CD14-positive monocyte (primary cell): ENCODE measurements around the gene FANCI. TPM values are rescaled to one million over a fixed set of nuclear protein-coding genes. Genes with fewer than 3 reads are reported as not detected.

Experiments used
- DNase-seq, 3 donors: peaks; one replicate each; pipeline ENCODE4 v3.0.0-alpha.2; 2011 to 2022
- H2AFZ ChIP-seq: 2 replicates; pipeline ENCODE4 v1.6.0; 2012; ENCODE audit warnings: mild to moderate bottlenecking, low read depth, low read length, inconsistent platforms; ENCODE audit not compliant: insufficient read depth, poor library complexity, severe bottlenecking
- H3K27ac ChIP-seq, 2 donors: 1 replicate in 1 of 2; 2 replicates in 1 of 2; pipeline ENCODE4 v1.5.1; 2012 to 2013; ENCODE audit warnings: low read length in 2 of 2, control low read depth in 1 of 2, inconsistent platforms in 1 of 2, low read depth in 1 of 2, mild to moderate bottlenecking in 1 of 2
- H3K27me3 ChIP-seq, 2 donors: one replicate each; pipeline versions ENCODE4 v1.6.0 to v1.6.1; 2011 to 2013; ENCODE audit warnings: low read length in 2 of 2; ENCODE audit not compliant: control insufficient read depth in 2 of 2, insufficient read depth in 2 of 2
- H3K36me3 ChIP-seq, 2 donors: replicated peaks in 1 of 2; 1 replicate in 1 of 2; 2 replicates in 1 of 2; pipeline versions ENCODE4 v1.5.1 to v1.6.1; 2012 to 2013; ENCODE audit warnings: low read length in 2 of 2, control low read depth in 1 of 2, inconsistent platforms in 1 of 2, mild to moderate bottlenecking in 1 of 2; ENCODE audit not compliant: insufficient read depth in 2 of 2, control insufficient read depth in 1 of 2
- H3K4me1 ChIP-seq, 2 donors: 1 replicate in 1 of 2; 2 replicates in 1 of 2; pipeline versions ENCODE4 v1.5.1 to v1.6.1; 2012 to 2013; ENCODE audit warnings: low read length in 2 of 2, control low read depth in 1 of 2, inconsistent platforms in 1 of 2, mild to moderate bottlenecking in 1 of 2, moderate library complexity in 1 of 2; ENCODE audit not compliant: insufficient read depth in 2 of 2, control insufficient read depth in 1 of 2
- H3K4me2 ChIP-seq: replicated peaks from 2 replicates; pipeline ENCODE3; 2012; ENCODE audit warnings: low read length, moderate library complexity, mild to moderate bottlenecking; ENCODE audit not compliant: poor library complexity, severe bottlenecking; ENCODE audit errors: extremely low read depth
- H3K4me3 ChIP-seq, 3 experiments: fragments of 200-600 bp in 1 of 3; sonication (generic) in 1 of 3; replicated peaks in 1 of 3; 1 replicate in 2 of 3; 2 replicates in 1 of 3; pipeline ENCODE4 v1.5.1; 2011 to 2013; ENCODE audit warnings: low read length in 3 of 3, mild to moderate bottlenecking in 3 of 3, control low read depth in 2 of 3, low read depth in 2 of 3, inconsistent platforms in 1 of 3, moderate library complexity in 1 of 3
- H3K79me2 ChIP-seq: 2 replicates; pipeline ENCODE4 v1.6.0; 2012; ENCODE audit warnings: mild to moderate bottlenecking, control low read depth, inconsistent platforms, low read length, moderate library complexity; ENCODE audit not compliant: insufficient read depth
- H3K9ac ChIP-seq: 2 replicates; pipeline ENCODE4 v1.6.0; 2017; ENCODE audit warnings: low read length, mild to moderate bottlenecking; ENCODE audit not compliant: insufficient read depth, poor library complexity, severe bottlenecking
- H3K9me3 ChIP-seq, 2 donors: replicated peaks in 1 of 2; 1 replicate in 1 of 2; 2 replicates in 1 of 2; pipeline versions ENCODE4 v1.5.1 to v1.6.1; 2012 to 2013; ENCODE audit warnings: low read length in 2 of 2, control low read depth in 1 of 2; ENCODE audit not compliant: control insufficient read depth in 1 of 2, insufficient read depth in 1 of 2
- H4K20me1 ChIP-seq: 2 replicates; pipeline ENCODE4 v1.6.0; 2012; ENCODE audit warnings: mild to moderate bottlenecking, low read length, control low read depth, moderate library complexity; ENCODE audit not compliant: insufficient read depth
- H3K27ac Mint-ChIP-seq, 7 donors: one replicate each; pipeline ENCODE4 v1.8.0; 2020; ENCODE audit warnings: mild to moderate bottlenecking in 7 of 7, mixed read lengths in 7 of 7, moderate library complexity in 6 of 7, inconsistent platforms in 2 of 7
- H3K27me3 Mint-ChIP-seq, 3 donors: one replicate each; pipeline ENCODE4 v1.8.0; 2021 to 2022; ENCODE audit warnings: low read depth in 3 of 3, mild to moderate bottlenecking in 3 of 3, mixed read lengths in 3 of 3, moderate library complexity in 3 of 3, inconsistent platforms in 1 of 3
- H3K36me3 Mint-ChIP-seq, 2 donors: one replicate each; pipeline ENCODE4 v1.8.0; 2020; ENCODE audit warnings: mixed read lengths in 2 of 2, inconsistent platforms in 1 of 2, mild to moderate bottlenecking in 1 of 2
- H3K4me1 Mint-ChIP-seq: one replicate; pipeline ENCODE4 v1.8.0; 2020; ENCODE audit warnings: mild to moderate bottlenecking, mixed read lengths
- H3K4me3 Mint-ChIP-seq, 2 donors: one replicate each; pipeline ENCODE4 v1.8.0; 2020; ENCODE audit warnings: mild to moderate bottlenecking in 2 of 2, mixed read lengths in 2 of 2, moderate library complexity in 1 of 2
- H3K9me3 Mint-ChIP-seq, 7 donors: one replicate each; pipeline ENCODE4 v1.8.0; 2020 to 2022; ENCODE audit warnings: mixed read lengths in 7 of 7, mild to moderate bottlenecking in 6 of 7, moderate library complexity in 6 of 7, inconsistent platforms in 2 of 7
- CTCF ChIP-seq: fragments of 200-600 bp; IDR thresholded peaks from one replicate; pipeline ENCODE4 v1.8.0; 2022; ENCODE audit warnings: antibody characterized with exemption, mild to moderate bottlenecking
- WGBS: methylation state at CpG from one replicate; pipeline ENCODE4 v1.1.5; 2013; ENCODE audit warnings: missing lambda C conversion rate; ENCODE audit not compliant: insufficient coverage; 5-methylcytosine and 5-hydroxymethylcytosine counted together
- intact Hi-C, 2 donors: fragments of 100-400 bp; cut with micrococcal nuclease; formaldehyde crosslinking; loops; one replicate each; pipeline versions ENCODE4 v1.15.0 to v1.15.1; 2023
- polyA plus RNA-seq, 3 donors: library from polyadenylated mRNA; depleted of rRNA in 1 of 3; unstranded in 2 of 3; stranded (reverse) in 1 of 3; fragments of 300-500 nt in 2 of 3; fragments of >200 nt in 1 of 3; fragmentation: Illumina TruSeq in 2 of 3; gene quantifications; 1 replicate in 2 of 3; 2 replicates in 1 of 3; pipeline ENCODE4 v1.2.3, GENCODE V29; 2012 to 2021

FANCI gene
- polyA plus RNA-seq, 3 donors: 1.4 to 2.6 (median 1.5) TPM

- H2AFZ ChIP-seq: no peak overlapping the region
- Mint-ChIP-seq H3K4me3 (no peak overlapping the region), H3K9me3 (no peaks in the 10 kb centered on the region), H3K27ac (no peak overlapping the region), H3K27me3 (peaks cover 2 to 6% (median 2%) of the 10 kb centered on the region in 3 donors), H3K36me3 (no peaks in the 10 kb centered on the region), H3K4me1 (no peaks in the 10 kb centered on the region)
- intact Hi-C loops: no loop called here
- no peak for DNase-seq
- no peaks in the 10 kb centered on the region for H3K36me3 ChIP-seq
- no peaks in the 10 kb centered on the region for H4K20me1 ChIP-seq
- H3K9ac ChIP-seq: no peak overlapping the region
- no peak overlapping the region for H3K4me3 ChIP-seq
- H3K79me2 ChIP-seq: no peaks in the 10 kb centered on the region
- H3K27ac ChIP-seq: no peak overlapping the region
- H3K27me3 ChIP-seq: no peaks in the 10 kb centered on the region
- no peaks in the 10 kb centered on the region for H3K9me3 ChIP-seq
- no peaks in the 10 kb centered on the region for H3K4me1 ChIP-seq
- no peak overlapping the region for H3K4me2 ChIP-seq
- 96% methylated on average over 15 of the region's 20 CpGs for WGBS
- no peak for TF ChIP-seq CTCF
These were observed 26.7 kb upstream of the FANCI start for GRCh38 chr15:89217031-89217430.

- Histone ChIP-seq H3K27me3 (no peaks in the 10 kb centered on the region), H4K20me1 (no peaks in the 10 kb centered on the region), H3K4me2 (no peak overlapping the region), H3K27ac (no peak overlapping the region), H3K36me3 (no peaks in the 10 kb centered on the region), H3K4me3 (no peak overlapping the region), H3K79me2 (no peaks in the 10 kb centered on the region), H3K9me3 (no peaks in the 10 kb centered on the region), H3K9ac (no peak overlapping the region), H2AFZ (no peak overlapping the region), H3K4me1 (no peaks in the 10 kb centered on the region)
- no peak for TF ChIP-seq CTCF
- H3K4me1 Mint-ChIP-seq: no peaks in the 10 kb centered on the region
- intact Hi-C loops: no loop called here
- H3K36me3 Mint-ChIP-seq: no peaks in the 10 kb centered on the region
- H3K27ac Mint-ChIP-seq: no peak overlapping the region
- H3K9me3 Mint-ChIP-seq: no peaks in the 10 kb centered on the region
- WGBS: 97% methylated on average over 3 of the region's 6 CpGs
- no peak overlapping the region for H3K4me3 Mint-ChIP-seq
- peaks cover 2 to 6% (median 5%) of the 10 kb centered on the region in 3 donors for H3K27me3 Mint-ChIP-seq
- no peak for DNase-seq
These were observed 25.9 kb upstream of the FANCI start for GRCh38 chr15:89217686-89218376.
